BLaER1 treated with 17β-estradiol and CSF1 and Interleukin-3, amounts not matched to agents 10 nM and 100 nM (cell line): ENCODE measurements around the gene PHACTR4.
"Not testable (repeated sequence)": the region's sequence is repeated elsewhere in the genome, so short reads cannot be mapped to it uniquely, and the experiment has no call there.

Source experiments
- H3K27ac ChIP-seq, 11 experiments: shearing (Covaris generic); formaldehyde crosslinking; 2 replicates each; pipeline ENCODE4 v1.8.1; 2022
- H3K27me3 ChIP-seq, 11 experiments: shearing (Covaris generic); formaldehyde crosslinking; 2 replicates each; pipeline ENCODE4 v1.8.1; 2022
- H3K36me3 ChIP-seq, 11 experiments: shearing (Covaris generic); formaldehyde crosslinking; 2 replicates each; pipeline ENCODE4 v1.8.1; 2022
- H3K4me1 ChIP-seq, 10 experiments: shearing (Covaris generic); formaldehyde crosslinking; 2 replicates each; pipeline ENCODE4 v1.8.1; 2022
- H3K4me2 ChIP-seq, 11 experiments: shearing (Covaris generic); formaldehyde crosslinking; 2 replicates each; pipeline ENCODE4 v1.8.1; 2022
- H3K4me3 ChIP-seq, 10 experiments: shearing (Covaris generic); formaldehyde crosslinking; 2 replicates each; pipeline ENCODE4 v1.8.1; 2022
- H3K9ac ChIP-seq, 11 experiments: shearing (Covaris generic); formaldehyde crosslinking; 2 replicates each; pipeline ENCODE4 v1.8.1; 2022
- H3K9me3 ChIP-seq, 11 experiments: shearing (Covaris generic); formaldehyde crosslinking; replicated peaks in 1 of 11; 2 replicates each; pipeline ENCODE4 v1.8.1; 2022
- H4K20me1 ChIP-seq, 11 experiments: shearing (Covaris generic); formaldehyde crosslinking; 2 replicates each; pipeline ENCODE4 v1.8.1; 2022
- Cebpa-rat ChIP-seq, 11 experiments: shearing (Covaris generic); IDR thresholded peaks; 2 replicates each; pipeline ENCODE4 v1.8.1; 2022

The PHACTR4 gene

DNA sequence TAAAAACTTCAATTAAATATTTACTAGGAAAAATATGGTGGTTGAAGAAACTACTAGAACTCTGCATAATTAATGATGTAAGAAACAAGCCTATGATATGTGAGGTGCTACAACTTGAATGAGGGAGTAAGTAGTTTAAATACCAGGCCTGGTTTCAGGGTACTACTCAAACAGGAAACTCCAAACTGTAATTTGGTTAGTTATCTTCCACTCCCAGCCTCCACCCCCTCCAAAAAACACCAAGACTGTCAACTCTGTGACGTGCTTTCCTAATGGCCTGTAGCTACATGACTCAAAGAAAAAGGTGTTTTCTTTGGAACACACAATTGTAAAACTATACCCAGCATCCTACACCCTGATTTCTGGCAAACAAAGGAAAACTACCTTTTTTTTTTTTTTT lies 80.4 kb downstream of the PHACTR4 start:
- Histone ChIP-seq H3K9me3 (no peaks in the 10 kb centered on the region), H3K4me3 (no peak overlapping the region), H3K4me1 (peaks cover 6 to 37% (median 23%) of the 10 kb centered on the region in 10 experiments; a peak in 19 of 20 replicates), H3K4me2 (peak overlapping the region in 6 of 11 experiments; percentile 2 to 40 (median 25); a peak in 5 of 22 replicates), H3K27ac (no peak overlapping the region), H3K36me3 (peaks cover 0 to 41% (median 20%) of the 10 kb centered on the region in 11 experiments; a peak in 16 of 22 replicates), H3K27me3 (no peaks in the 10 kb centered on the region), H3K9ac (no peak overlapping the region), H4K20me1 (peaks cover 0 to 28% (median 14%) of the 10 kb centered on the region in 11 experiments; a peak in 10 of 22 replicates)
- no peak for TF ChIP-seq Cebpa-rat (IDR thresholded peaks at IDR 0.05)

DNA sequence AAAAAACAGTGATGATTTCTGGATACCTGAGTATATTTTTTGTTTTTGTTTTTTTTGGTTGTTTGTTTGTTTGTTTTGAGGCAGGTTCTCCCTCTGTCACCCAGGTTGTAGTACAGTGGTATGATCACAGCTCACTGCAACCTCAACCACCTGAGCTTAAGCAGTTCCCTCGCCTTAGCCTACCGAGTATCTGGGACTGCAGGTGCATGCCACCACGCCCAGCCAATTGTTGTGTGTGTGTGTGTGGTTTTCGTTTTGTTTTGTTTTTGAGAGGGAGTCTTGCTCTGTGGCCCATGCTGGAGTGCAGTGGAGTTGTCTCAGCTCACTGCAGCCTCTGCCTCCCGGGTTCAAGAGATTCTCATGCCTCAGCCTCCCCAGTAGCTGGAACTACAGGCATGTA lies 81.0 kb downstream of the PHACTR4 start:
- no peak overlapping the region for H3K4me2 ChIP-seq
- TF ChIP-seq Cebpa-rat (IDR thresholded peaks at IDR 0.05) = no peak
- H3K4me3 ChIP-seq = no peak overlapping the region
- peaks cover 0 to 28% (median 11%) of the 10 kb centered on the region in 11 experiments; a peak in 10 of 22 replicates for H4K20me1 ChIP-seq
- no peak overlapping the region for H3K27ac ChIP-seq
- no peaks in the 10 kb centered on the region for H3K9me3 ChIP-seq
- H3K27me3 ChIP-seq = no peaks in the 10 kb centered on the region
- H3K9ac ChIP-seq = no peak overlapping the region
- peaks cover 11 to 41% (median 29%) of the 10 kb centered on the region in 10 experiments for H3K4me1 ChIP-seq
- peaks cover 0 to 41% (median 20%) of the 10 kb centered on the region in 11 experiments; a peak in 16 of 22 replicates for H3K36me3 ChIP-seq

DNA sequence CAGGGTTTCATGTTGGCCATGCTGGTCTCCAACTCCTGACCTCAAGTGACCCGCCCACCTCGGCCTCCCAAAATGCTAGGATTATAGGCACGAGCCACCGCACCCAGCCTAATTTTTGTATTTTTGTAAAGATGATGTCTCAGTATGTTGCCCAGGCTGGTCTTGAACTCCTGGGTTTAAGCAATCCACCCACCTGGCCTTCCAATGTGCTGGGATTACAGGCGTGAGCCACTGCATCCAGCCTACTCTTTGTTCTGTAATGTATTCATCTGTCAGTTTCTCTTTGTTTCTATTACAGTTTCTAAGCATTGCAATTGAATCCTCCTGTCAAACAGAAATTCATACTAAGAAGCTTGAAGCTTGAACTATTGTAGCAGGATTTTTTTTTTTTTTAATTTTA lies 81.5 kb downstream of the PHACTR4 start:
- no peaks in the 10 kb centered on the region for H3K27me3 ChIP-seq
- no peak overlapping the region for H3K27ac ChIP-seq
- peaks cover 0 to 41% (median 20%) of the 10 kb centered on the region in 11 experiments; a peak in 16 of 22 replicates for H3K36me3 ChIP-seq
- H4K20me1 ChIP-seq = peaks cover 0 to 27% (median 11%) of the 10 kb centered on the region in 11 experiments; a peak in 10 of 22 replicates
- H3K4me2 ChIP-seq = no peak overlapping the region
- H3K4me3 ChIP-seq = no peak overlapping the region
- H3K9ac ChIP-seq = no peak overlapping the region
- no peaks in the 10 kb centered on the region for H3K9me3 ChIP-seq
- TF ChIP-seq Cebpa-rat (IDR thresholded peaks at IDR 0.05) = no peak
- peaks cover 15 to 45% (median 34%) of the 10 kb centered on the region in 10 experiments for H3K4me1 ChIP-seq

DNA sequence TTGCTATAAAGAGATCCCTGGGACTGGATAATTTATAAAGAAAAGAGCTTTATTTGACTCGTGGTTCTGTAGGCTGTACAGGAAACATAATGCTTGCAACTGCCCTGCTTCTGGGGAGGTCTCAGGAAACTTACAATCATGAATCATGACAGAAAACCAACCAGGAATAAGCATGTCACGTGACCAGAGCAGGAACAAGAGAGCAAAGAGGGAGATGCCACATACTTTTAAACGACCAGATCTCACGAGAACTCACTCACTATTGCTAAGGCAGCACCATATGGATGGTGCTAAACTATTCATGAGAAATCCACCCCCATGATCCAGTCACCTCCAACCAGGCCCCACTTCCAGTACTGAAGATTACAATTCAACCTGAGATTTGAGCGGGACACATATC lies 86.5 kb downstream of the PHACTR4 start:
- Histone ChIP-seq H3K36me3 (peaks cover 20 to 63% (median 46%) of the 10 kb centered on the region in 11 experiments; a peak in 21 of 22 replicates), H3K9ac (peak overlapping the region in 1 of 11 experiments; percentile 7; a peak in 1 of 22 replicates), H3K27ac (peak overlapping the region in 7 of 11 experiments; percentile 2 to 49 (median 20); a peak in 8 of 22 replicates)

DNA sequence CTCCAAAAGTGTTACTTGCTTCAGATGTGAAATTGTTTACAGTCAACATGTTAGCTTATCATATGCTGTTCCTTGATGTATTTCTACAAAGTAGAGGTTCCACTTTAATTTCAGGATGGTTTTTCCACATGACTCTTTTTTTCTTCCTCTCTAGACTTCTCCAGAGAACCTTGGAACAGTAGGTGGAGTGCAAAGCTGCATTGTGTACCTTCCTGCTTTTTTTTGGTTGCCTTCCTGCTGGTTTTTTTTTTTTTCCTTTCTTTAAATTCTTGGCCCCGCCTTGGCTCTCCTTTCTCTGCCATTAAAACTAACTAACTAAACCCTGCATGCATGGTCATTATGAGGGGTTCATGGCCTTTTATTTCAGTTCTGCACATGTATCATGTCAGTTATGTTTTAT lies 88.1 kb downstream of the PHACTR4 start:
- Histone ChIP-seq H3K4me1 (peaks cover 12 to 37% (median 17%) of the 10 kb centered on the region in 10 experiments), H3K4me3 (no peak overlapping the region), H3K27me3 (no peaks in the 10 kb centered on the region), H3K36me3 (peaks cover 29 to 65% (median 49%) of the 10 kb centered on the region in 11 experiments), H3K27ac (no peak overlapping the region), H4K20me1 (peaks cover 0 to 7% (median 0%) of the 10 kb centered on the region in 11 experiments; a peak in 3 of 22 replicates), H3K9me3 (no peaks in the 10 kb centered on the region), H3K9ac (no peak overlapping the region), H3K4me2 (no peak overlapping the region)
- TF ChIP-seq Cebpa-rat (IDR thresholded peaks at IDR 0.05) = no peak

More for the DNA sequence above, 86.5 kb downstream of the PHACTR4 start:
- H3K4me3 ChIP-seq = no peak overlapping the region
- no peaks in the 10 kb centered on the region for H3K9me3 ChIP-seq
- H3K4me1 ChIP-seq = peaks cover 12 to 37% (median 17%) of the 10 kb centered on the region in 10 experiments
- H3K4me2 ChIP-seq = peak overlapping the region; percentile 16 to 66 (median 48); a peak in 20 of 22 replicates
- no peak for TF ChIP-seq Cebpa-rat (IDR thresholded peaks at IDR 0.05)
- no peaks in the 10 kb centered on the region for H3K27me3 ChIP-seq
- H4K20me1 ChIP-seq = peaks cover 0 to 10% (median 0%) of the 10 kb centered on the region in 11 experiments; a peak in 4 of 22 replicates

DNA sequence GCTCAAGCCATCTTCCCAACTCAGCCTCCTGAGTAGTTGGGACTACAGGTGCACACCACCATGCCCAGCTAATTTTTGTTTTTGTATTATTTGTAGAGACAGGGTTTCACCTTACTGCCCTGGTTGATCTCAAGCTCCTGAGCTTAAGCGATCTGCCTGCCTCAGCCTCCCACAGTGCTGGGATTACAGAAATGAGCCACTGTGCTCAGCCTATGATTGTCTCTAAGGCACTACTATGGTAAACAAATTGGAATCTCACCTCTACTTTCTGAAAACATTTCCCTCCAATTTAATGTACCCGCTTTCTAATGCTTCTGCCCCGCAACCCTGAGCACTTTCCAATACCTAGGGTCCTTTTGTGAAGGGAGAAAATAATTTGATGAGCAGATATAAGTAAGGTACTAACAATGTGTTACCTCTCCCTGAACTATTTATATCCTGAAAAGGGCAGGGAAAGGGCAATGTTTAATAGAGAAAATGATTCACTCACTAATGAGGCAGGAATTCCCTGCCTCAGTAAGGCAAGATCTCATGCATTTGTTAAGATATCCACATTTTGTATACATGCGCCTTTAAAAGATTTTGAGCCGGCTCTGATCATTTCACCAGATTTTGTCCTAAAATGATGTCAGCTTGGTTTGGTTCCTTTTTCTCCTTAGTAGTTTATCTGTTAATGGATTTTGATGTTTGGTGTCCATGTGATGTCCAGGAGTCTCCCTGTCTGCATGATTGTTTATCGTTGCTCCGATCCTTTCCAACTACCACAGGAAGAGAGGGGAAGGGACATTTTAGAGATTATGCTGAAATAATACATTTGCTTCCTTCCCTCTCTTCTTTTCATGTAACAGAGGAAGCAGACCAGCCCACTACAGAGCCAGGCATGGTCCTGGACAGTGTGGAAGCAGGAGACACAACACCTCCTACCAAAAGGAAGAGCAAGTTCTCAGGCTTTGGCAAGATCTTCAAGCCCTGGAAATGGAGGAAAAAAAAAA lies 89.0 kb downstream of the PHACTR4 start:
- H3K4me1 ChIP-seq = peaks cover 12 to 37% (median 17%) of the 10 kb centered on the region in 10 experiments
- H3K9me3 ChIP-seq = no peaks in the 10 kb centered on the region
- no peak for TF ChIP-seq Cebpa-rat (IDR thresholded peaks at IDR 0.05)
- peak overlapping the region in 3 of 11 experiments; percentile 29 to 75 (median 67); a peak in 5 of 22 replicates for H3K4me2 ChIP-seq
- H3K27ac ChIP-seq = 0 out of 22 replicates have a peak overlapping the region, but pooled peaks of 1 of the 11 experiments have one; percentile 0
- H3K4me3 ChIP-seq = no peak overlapping the region
- peaks cover 0 to 7% (median 0%) of the 10 kb centered on the region in 11 experiments; a peak in 3 of 22 replicates for H4K20me1 ChIP-seq
- H3K9ac ChIP-seq = peak overlapping the region in 1 of 11 experiments; percentile 22; a peak in 1 of 22 replicates
- H3K36me3 ChIP-seq = peaks cover 37 to 66% (median 54%) of the 10 kb centered on the region in 11 experiments
- H3K27me3 ChIP-seq = no peaks in the 10 kb centered on the region

DNA sequence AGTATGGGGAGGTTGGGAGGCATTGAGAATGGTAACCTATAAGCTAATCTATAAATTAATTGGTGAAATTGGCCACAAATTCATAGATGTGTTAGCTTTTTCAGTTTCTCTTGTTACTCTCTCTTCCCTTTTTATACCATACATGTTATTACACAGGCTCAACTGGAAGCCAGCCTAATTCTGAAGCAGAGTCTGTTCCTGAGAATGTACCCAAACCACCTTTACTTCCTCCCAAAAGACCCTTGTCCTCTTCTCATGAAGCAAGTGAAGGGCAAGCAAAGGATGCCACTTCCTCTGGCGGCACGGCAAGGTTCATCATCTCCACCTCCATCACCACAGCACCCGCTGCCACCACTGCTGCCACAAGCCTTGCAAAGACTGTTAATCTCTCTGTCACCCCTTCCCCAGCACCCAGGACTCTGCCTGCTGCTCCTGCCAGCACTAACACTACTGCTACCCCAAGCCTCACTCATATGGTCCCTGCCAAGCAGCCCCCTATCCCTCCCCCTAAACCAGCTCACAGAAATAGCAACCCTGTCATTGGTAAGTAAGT lies 96.8 kb downstream of the PHACTR4 start:
- Histone ChIP-seq H3K4me2 (no peak overlapping the region), H3K4me3 (no peak overlapping the region), H3K36me3 (peaks cover 72 to 100% (median 95%) of the 10 kb centered on the region in 11 experiments), H3K9ac (no peak overlapping the region), H3K9me3 (no peaks in the 10 kb centered on the region), H3K27me3 (no peaks in the 10 kb centered on the region), H3K4me1 (no peaks in the 10 kb centered on the region), H4K20me1 (no peaks in the 10 kb centered on the region), H3K27ac (no peak overlapping the region)
- no peak for TF ChIP-seq Cebpa-rat (IDR thresholded peaks at IDR 0.05)

DNA sequence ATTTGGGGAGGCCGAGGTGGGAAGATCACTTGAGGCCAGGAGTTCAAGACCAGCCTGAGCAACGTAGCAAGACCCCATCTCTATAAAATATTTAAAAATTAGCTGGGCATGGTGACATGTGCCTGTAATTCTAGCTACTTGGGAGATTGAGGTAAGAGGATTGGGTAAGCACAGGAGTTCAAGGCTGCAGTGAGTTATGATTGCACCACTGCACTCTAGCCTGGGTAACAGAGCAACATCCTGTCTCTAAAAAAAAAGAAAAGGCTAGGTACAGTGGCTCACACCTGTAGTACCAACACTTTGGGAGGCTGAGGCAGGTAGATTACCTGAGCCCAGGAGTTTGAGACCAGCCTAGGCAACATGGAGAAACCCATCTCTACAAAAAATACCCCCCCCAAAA lies 100.6 kb downstream of the PHACTR4 start:
- Histone ChIP-seq H3K9me3 (no peaks in the 10 kb centered on the region), H3K4me2 (no peak overlapping the region), H3K27me3 (no peaks in the 10 kb centered on the region), H3K4me3 (no peak overlapping the region), H3K27ac (0 out of 22 replicates have a peak overlapping the region, but pooled peaks of 1 of the 11 experiments have one; percentile 44), H3K36me3 (peaks cover 68 to 100% (median 93%) of the 10 kb centered on the region in 11 experiments), H3K9ac (no peak overlapping the region), H4K20me1 (no peaks in the 10 kb centered on the region), H3K4me1 (no peaks in the 10 kb centered on the region)
- no peak for TF ChIP-seq Cebpa-rat (IDR thresholded peaks at IDR 0.05)

DNA sequence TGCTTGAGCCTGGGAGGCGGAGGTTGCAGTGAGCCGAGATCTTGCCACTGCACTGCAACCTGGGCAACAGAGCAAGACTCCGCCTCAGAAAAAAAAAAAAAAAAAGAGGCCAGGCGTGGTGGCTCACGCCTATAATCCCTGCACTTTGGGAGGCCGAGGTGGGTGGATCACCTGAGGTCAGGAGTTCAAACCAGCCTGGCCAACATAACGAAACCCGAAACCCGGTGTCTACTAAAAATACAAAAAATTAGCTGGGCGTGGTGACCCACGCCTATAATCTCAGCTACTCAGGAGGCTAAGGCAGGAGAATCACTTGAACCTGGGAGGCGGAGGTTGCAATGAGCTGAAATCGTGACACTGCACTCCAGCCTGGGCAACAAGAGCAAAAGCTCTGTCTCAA lies 110.0 kb downstream of the PHACTR4 start:
- H4K20me1 ChIP-seq, H3K4me3 ChIP-seq, H3K27ac ChIP-seq, H3K4me2 ChIP-seq, H3K9me3 ChIP-seq, H3K9ac ChIP-seq, H3K4me1 ChIP-seq, H3K27me3 ChIP-seq: not testable (repeated sequence)
- H3K36me3 ChIP-seq = peaks cover 86 to 100% (median 98%) of the 10 kb centered on the region in 11 experiments
